IPS DF 19.7 (cell line): ENCODE data around the gene ETNK1.

Experiments used
- DNase-seq: peaks from one replicate; pipeline ENCODE4 v3.0.0-alpha.2; 2013; ENCODE audit warnings: low read depth, low spot score

Gene ETNK1

DNA sequence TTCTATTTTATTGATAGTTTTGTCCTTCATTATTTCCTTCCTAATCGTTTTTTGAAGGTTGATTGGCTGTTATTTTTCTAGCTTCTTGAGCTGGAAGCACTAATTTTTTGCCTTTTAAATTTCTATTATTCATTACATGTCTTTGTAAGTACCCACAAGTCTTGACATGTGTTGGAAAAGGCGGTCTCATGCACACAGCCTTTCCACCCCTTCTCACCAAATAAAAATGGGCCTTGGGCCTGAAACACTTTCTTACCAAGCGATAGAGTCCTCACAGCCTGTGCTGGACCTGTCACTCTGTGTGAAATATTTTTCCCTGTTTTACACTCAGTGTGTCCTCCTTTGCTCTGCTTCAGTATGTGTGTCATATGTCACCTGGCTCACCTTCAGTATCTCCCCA, 9.9 kb downstream of the ETNK1 start:
- DNase-seq, result no peak

DNA sequence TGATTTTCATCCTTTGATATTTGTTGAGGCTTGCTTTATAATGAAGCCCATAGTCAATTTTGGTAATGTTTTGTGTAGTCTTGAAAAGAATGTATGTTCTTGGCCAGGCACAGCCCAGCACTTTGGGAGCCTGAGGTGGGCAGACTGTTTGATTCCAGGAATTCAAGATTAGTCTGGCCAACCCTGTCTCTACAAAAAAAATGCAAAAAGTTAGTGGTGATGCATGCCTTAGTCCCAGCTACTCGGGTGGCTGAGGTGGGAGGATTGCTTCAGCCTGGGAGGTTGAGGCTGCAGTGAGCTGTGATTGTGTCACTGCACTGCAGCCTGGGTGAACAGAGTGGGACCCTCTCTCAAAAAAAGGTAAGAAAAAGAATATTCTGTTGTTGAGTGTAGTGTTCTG, 10.8 kb downstream of the ETNK1 start:
- DNase-seq, result no peak

DNA sequence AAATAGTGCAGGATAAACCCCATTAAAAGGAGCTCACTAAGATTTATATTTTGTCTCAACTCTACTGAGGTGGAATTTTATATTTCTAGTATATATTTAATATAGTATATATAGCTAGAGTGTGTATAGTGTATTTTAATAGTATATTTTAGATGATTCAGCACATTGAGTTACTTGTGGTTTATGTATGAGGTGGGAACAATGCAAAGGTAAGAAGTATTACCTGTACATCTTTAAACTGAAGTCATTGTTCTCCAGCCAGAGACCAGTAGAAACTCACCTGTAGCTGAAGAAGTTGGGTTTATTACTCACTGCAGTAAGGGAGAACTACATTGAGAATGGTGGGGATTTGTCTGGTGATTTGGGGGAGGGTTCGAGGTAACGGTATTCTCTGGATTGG, 15.9 kb downstream of the ETNK1 start:
- DNase-seq, result no peak

DNA sequence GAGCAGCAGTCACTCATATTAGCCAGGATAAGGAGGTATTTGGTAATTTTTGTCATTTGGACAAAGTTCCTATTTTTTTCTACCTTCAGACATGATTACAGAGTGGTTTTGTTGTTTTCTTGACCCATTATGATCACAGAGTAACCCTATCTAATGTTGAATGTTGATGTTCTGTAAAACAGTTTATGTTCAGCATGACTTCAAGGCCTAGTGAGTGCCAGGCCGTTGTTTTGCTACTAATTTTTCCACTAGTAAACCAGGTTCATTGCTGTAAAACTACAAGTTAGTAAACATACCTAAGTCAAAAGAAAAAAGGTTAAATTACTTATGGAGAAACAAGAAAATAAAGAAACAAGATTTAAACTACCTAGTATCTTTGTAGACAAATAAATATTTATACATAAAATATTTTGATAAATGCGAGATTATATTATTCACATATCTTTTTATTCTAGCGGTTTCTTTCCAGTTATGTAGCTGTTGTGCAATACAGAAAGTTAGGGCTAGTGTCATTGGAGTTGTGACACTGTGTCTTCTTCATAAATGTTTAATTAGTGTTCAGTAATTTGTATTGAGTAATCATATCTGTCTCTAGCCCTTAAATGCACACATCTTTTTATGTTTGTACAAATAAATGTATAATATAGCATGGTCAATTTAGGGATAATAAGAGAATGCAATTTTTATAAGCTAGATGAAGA, 16.5 kb downstream of the ETNK1 start:
- DNase-seq, result no peak

DNA sequence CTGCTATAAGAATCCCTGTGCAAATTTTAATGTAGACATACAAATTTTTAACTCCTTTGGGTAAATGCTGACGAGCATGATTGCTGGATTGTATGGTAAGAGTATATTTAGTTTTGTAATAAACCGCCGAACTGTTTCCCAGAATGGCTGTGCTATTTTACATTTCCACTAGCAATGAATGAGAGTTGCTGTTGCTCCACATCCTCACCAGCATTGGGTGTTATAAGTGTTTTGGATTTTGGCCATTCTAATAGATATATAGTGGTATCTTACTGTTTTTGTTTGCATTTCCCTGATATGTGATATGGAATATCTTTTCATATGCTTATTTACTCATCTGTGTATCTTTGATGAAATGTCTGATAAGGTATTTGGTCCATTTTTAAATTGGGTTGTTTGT, 23.7 kb downstream of the ETNK1 start:
- no peak for DNase-seq

DNA sequence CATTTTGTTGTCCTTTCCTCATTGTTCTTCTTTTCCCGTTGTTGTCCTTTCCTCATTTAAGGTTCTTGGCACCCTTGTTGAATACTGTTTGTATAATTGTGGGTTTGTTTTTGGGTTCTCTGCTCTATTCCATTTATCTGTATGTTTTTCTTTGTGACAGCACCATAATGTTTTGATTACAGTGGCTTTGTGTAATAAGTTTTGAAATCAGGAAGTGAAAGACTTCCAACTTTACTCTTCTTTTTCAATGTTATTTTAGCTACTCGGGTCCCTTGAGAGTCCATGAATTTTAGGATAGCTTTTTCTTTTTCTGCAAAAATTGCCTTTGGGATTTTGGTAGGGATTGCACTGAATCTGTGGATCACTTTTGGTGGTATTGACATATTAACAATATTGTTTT, 28.1 kb downstream of the ETNK1 start:
- no peak for DNase-seq

DNA sequence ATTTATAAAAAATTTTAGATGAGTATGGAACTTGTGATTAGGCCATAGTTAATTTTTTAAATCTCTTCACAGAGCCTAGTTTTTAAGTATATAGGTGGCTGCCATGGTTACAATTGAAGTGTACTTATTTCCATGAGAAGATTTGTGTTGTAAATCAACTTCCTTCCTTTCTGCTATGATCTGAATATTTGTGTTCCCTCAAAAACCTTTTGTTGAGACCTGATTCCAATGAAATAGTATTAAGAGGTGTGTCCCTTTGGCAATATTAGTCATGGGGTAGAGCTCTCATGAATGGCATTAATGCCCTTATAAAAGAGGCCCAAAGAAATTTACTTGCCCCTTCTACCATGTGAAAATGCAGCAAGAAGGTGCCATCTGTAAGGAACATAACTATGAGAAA, 28.8 kb downstream of the ETNK1 start:
- no peak for DNase-seq

DNA sequence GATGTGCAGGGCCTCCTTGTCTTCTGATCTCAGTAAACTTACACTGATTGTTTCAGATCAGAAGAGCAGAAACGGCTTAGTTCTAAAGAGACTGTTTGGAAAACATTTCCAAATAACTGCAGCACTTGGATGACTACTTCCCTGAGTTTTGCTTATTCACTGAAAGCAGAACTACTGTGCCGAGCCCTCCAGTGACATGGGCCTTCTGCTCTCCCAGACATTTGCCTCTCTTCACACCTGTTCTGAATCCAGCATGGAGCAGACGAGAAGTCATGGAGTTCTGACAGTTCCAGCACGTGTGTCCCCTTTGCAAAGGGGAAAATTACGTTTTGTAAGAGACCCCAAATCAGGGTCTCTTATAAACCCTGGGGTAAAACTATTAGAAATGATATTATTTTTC, 31.4 kb downstream of the ETNK1 start:
- DNase-seq, result no peak

DNA sequence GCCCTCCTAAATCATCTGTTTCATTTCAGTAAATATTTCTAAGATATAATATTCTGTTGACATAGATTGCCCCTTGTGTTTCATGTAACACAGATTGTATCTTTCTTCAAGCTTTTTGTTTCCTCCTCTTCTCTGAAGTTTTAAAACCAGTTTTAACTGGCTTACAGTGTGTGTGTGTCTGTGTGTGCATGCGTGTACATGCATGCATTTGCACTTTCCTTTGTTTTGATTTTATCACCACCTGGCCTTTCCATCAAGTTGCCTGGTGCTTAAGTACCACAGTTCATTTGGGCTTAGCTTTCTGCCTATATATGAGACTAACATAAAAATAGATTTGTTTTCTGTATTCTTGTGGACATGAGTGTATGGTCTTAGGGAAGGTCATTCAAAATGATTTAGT, 31.9 kb downstream of the ETNK1 start:
- no peak for DNase-seq

DNA sequence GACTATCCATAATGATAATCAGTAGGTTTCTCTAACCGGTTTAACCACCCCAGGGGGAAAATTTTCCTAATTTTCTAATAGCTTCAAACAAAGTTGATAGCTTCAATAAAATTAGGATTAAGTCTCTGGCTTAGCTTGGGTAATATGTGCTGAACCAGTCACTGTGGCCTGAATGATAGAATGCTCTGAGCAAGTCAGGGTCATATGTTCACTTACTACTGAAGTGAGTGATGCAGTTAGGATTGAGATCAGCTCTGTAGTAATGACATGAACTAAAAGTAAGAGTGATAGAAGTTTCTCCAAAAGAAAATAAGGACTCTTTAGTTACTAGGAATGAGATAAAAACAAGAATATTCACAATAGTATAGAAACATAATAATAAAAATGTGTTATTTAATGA, 32.6 kb downstream of the ETNK1 start:
- DNase-seq, result no peak

DNA sequence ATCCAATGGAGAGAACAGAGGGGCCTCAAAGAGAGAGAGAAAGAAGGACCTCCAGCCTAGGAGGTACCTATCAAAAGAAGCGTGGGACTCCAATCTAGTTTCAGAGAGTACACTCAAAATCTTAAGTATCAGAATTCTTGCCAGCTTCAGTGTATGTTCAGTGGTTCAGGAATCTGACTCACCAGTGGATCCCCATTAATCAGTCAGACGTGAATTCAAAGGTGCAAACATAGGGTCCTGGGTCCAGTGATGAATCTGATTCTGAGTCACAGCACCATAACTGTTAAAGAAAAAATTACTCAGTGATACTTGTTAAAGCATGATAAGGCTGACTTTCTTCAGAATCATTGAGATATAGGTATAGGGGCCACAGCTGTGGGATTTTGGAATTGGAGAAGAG, 33.2 kb downstream of the ETNK1 start:
- DNase-seq, result no peak

DNA sequence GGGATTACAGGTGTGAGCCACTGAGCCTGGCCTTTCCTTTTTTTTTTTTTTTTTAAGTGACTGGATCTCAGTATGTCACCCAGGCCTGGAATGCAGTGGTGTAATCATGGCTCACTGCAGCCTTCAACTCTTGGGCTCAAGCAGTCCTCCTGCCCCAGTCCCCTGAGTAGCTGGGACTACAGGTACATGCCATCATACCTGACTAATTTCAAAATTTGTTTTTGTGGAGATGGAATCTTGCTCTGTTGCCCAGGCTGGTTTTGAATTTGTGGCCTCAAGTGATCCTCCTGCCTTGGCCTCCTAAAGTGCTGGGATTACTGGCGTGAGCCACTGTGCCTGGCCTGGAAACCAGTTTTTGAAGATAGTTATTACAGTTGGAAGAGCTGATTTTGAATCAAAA, 37.4 kb downstream of the ETNK1 start:
- no peak for DNase-seq

DNA sequence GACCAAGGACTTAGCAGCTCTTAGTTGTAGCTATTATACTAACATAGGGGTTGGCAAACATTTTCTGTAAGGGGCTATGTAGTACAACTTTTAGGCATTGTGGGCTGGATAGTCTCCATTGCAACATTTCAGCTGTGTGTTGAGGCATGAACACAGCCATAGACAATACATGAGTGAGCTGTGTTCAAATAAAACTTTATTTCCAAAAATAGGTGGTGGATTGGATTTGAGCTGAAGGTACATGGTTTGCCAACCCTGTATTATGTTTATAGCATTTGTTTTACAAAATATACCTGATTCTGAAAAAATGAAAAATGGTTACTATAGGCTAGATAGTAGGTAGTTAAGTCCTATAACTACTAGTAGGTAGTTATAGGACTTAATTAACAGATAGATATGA, 40.5 kb downstream of the ETNK1 start:
- DNase-seq, result no peak

DNA sequence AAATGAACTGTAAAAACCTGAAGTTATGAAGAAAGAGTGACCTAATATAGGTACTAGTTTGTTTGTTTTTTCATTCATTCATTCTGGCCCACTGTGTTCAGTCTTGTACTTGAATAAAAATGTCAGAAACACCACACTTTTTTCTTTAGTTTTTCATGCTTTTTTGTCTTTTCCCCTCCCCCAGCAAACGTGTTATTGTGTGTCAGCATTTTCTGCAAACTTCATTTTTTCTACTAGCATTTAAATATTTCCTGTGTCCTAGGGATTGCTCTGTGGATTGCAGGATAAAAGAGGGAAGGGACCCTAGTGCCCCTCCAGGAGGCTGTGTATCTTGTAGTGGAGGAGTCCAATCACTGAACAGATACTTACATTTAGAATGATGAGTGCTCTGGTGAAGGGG, 42.2 kb downstream of the ETNK1 start:
- no peak for DNase-seq

DNA sequence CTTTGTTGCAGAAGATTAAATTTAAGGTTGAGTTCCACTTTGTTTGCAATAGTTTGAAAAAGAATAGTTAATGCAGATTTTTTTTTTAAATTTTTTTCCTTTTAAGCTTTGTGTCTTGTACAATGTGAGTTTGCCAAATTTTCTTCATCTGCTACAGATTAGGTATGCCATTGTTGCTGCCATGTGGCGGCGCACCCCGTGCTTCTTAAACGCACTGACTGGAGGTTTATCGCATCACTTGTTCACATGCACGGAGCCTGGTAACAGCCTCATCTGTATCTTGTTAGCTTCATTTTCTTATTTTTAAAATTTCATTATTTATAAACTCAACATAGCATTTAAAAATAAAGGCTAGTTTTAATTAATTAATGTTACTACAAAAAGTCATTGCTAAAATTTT, 43.5 kb downstream of the ETNK1 start:
- no peak for DNase-seq

DNA sequence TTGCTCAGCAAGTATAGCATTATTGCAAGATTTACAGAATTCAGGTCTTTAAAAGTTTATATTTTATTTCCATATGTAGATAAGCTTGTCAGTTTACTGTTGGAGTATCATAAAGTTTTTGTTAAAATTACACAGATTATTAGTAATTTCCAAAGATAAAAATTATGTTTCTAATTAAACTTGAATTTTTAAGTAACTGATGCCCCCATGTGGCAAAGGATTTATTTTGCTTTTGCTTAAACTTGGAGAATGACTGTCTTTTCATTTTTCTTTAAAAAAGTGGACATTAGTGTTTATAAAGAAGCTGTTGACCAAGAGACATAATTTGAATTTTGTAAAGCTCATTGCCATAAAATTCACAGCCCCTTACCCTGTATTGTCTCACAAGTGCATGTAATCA, 45.8 kb downstream of the ETNK1 start:
- DNase-seq, result no peak

DNA sequence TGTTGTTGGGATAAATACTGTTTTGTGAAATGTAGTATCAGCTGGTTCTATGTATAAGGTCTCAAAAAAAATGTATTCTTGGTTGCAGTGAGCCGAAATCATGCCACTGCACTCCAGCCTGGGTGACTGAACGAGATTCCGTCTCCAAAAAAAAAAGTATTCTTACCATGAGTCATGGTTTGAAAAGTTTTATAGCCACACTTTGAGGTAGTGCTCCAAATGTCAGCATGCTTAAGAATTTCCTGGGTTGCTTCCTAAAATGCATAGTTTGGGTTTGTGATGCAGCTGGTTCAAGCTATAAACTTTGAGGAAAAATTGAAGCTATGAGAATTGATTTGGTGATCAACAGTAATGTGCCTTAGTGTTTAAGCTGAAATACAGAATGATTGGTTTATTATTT, 48.0 kb downstream of the ETNK1 start:
- DNase-seq, result no peak

DNA sequence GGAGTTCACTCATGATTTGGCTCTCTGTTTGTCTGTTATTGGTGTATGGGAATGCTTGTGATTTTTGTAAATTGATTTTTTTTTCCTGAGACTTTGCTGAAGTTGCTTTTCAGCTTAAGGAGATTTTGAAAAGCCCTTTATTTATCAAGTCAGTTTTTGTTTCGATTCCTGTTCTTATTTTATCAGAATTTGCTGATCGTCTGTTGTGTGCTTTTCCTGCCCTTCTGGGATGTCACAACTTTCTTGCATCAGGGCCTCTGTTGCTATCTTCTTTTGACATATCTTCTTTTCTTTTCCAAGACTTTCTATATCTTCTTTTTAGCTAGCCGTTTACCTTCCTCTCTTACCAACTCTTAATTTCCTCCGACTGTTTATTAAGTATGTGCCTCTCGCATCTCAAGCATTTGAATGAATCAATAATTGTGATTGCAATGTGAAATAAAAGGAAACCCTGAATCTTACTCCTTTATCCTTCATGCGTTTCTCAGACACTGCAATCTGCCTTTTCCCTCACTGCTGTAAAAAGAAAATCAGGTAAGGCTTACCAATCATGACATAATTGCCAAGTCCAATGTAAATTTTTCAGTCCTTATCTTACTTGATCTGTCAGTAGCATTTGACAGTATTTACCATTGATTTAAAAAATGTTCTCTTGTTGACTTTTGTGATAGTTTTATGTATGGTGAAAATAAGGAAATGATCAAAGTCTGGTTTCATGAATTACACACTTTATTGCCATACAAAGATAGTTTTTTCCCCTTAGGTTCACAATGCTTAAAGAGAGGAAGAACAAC, 53.0 kb downstream of the ETNK1 start:
- no peak for DNase-seq

DNA sequence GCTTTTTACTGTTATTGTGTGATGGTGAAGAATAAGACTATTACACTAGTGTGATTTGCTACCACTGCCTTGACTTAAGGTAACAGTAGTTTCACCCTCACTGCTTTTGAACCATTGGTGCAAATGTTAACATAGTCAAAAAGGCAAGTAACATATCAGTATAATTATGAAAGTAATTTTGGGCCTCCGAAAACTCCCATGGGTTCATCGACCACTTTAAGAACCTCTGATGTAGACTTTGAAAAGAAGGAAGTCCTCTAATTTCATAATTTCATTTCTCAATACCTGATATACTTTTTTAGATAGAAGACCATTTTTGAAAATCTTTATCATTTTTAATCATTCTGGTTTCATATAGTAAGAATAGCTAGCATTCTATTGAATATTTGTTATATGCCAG, 57.7 kb downstream of the ETNK1 start:
- DNase-seq, result no peak

DNA sequence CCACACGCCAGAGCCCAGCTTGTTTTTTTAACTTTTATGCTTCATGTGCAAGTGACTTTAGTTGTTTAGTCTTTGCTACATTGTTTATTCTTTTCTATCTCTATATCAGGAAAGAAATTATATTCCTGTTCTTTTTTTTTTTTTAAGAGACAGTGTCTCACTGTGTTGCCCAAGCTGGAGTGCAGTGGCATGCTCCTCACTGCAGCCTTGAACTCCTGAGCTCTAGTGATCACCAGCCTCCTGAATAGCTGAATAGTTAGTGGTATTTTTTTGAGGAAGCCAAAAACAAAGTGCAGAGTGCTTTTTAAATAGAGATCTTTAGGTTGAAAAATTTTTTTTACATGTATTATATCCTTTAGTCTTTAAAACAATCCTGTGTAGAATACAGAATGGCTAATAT, 58.2 kb downstream of the ETNK1 start:
- no peak for DNase-seq

DNA sequence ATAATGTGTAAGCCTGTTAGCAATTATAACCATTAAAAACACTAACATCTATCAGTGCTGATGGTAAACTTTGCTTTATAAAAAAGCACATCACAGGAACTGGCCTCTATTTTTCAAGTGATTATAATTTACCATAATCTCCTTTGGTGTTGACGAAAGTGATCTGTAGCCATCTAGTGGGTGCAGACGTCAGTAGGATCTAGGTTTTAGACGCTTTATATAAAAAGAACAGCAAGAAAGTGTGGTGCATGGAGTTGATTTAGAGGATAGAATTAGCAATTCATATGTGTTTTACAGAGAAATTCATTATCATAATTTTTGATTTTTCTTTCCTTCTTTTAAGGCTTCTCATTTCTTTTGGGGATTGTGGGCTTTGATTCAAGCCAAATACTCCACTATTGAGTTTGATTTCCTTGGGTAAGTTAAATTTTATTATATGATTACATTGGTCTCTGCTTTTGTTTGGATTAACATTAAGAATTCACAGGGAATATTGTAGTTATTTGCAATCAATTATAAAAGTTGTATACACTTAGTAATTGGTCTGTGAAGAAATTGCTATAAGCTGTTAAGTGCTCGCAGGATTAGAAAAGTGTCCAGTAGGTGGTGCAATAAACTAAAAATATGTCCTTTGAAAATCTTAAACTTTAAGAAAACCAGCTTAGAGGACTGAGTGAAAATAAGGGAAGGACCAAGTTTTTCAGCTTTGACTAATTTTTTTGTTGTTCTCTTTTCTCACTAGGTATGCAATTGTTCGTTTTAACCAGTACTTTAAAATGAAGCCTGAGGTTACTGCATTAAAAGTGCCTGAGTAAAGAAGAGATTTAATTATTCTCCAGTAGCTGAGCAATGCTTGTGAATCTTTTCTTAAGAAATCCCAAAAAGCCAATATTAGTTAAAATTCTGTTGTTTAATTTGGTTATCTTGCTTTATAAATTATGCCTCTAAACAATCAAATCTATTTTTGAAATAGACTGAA, 59.5 kb downstream of the ETNK1 start:
- no peak for DNase-seq

DNA sequence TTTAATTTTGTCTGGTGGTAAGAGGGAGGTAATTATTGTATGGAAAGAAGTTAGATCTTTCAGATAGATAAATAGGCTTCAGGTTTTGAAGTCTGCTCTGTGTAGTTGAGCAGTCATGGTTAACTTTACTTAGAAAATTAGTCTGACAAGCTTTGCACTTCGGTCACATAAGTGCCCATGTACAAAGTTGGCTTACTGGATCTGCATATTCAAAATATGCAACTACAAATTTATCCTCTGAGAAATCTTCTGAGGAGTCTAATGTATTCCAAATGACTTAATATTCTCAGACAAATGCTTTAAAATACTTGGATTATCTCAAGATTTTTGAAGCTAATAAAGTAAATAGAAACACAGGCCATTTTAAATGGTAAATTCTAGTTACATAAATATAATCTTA, 61.2 kb downstream of the ETNK1 start:
- no peak for DNase-seq
